ENCODE measurements around the gene TTC22.

- TF ChIP-seq, protein P1, sequence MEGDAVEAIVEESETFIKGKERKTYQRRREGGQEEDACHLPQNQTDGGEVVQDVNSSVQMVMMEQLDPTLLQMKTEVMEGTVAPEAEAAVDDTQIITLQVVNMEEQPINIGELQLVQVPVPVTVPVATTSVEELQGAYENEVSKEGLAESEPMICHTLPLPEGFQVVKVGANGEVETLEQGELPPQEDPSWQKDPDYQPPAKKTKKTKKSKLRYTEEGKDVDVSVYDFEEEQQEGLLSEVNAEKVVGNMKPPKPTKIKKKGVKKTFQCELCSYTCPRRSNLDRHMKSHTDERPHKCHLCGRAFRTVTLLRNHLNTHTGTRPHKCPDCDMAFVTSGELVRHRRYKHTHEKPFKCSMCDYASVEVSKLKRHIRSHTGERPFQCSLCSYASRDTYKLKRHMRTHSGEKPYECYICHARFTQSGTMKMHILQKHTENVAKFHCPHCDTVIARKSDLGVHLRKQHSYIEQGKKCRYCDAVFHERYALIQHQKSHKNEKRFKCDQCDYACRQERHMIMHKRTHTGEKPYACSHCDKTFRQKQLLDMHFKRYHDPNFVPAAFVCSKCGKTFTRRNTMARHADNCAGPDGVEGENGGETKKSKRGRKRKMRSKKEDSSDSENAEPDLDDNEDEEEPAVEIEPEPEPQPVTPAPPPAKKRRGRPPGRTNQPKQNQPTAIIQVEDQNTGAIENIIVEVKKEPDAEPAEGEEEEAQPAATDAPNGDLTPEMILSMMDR (conservative IDR thresholded peaks at IDR 0.05; ENCODE audit: low read length): no peak
- no peak for TF ChIP-seq EZH2phosphoT487 (IDR thresholded peaks at IDR 0.05; ENCODE audit: borderline replicate concordance)
Observed at GRCh38 chr1:54825696-54826095, 24.6 kb upstream of the TTC22 start.
